ENCODE measurements around the gene LDLRAD2.
"Not testable (repeated sequence)": the region's sequence is repeated elsewhere in the genome, so short reads cannot be mapped to it uniquely, and the experiment has no call there.

The LDLRAD2 gene

DNA sequence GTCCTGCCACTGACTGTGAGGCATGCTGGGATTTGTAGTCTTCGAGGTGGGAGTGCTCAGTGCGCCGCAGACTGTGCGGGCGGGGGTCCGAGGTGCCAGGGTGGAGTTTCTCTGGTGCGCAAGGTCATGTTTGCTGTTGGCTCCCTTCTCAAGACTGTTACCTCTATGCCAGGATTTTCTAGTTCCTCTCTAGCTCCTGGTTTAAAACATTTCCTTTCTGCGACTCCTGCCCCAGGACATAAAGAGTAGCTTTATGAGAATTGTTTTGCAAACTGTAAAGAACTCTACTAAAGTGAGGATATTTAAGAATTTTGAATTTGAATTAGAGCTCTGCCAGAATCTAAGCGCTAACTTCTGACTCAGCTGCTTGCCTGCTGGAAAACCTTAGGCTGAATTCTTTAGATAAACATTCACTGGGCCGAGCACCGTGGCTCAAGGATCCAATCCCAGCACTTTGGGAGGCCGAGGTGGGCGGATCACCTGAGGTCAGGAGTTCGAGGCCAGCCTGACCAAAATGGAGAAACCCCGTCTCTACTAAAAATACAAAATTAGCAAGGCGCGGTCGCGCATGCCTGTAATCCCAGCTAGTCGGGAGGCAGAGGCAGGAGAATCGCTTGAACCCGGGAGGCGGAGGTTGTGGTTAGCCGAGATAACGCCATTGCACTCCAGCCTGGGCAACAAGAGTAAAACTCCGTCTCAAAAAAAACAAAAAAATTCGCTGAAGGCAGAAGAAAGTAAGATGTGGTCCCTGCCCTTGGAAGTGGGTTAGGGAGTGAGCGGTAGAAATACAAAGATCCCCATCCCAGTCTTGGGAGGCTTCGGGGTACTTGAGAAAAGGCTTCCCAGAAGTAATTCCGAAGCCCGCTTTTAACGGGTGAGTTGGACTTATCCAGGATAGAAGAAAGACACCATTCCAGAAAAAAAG is 28.1 kb upstream of the LDLRAD2 start:
- no peak for DNase-seq

DNA sequence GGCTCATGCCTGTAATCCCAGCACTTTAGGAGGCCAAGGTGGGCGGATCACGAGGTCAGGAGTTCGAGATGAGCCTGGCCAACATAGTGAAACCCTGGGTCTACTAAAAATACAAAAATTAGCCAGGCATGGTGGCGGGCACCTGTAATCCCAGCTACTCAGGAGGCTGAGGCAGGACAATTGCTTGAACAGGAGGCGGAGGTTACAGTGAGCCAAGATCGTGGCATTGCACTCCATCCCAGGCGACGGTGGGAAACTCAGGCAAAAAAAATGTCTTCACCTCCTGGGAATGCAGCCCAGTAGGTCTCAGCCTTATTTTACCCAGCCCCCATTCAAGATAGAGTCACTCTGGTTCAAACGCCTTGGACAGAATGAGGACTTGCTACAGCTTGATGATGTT is 26.3 kb upstream of the LDLRAD2 start:
- DNase-seq = not testable (repeated sequence)

DNA sequence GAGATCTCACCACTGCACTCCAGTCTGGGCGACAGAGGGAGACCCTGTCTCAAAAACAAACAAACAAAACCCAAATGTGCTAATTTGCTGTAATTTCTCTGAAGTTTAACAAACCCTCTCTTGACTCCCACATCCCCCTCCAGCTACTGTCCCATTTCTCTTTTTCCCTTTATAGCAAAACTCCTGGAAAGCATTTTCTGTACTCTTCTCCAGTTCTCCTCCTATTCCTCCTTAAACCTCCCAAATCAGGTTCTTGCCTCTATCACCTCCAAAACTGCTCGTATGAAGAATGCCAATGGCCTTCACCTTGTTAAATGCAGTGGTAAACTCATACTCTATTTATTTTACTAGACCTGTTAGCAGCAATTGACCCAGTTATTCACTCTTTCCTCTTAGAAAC is 25.4 kb upstream of the LDLRAD2 start:
- no peak for DNase-seq

DNA sequence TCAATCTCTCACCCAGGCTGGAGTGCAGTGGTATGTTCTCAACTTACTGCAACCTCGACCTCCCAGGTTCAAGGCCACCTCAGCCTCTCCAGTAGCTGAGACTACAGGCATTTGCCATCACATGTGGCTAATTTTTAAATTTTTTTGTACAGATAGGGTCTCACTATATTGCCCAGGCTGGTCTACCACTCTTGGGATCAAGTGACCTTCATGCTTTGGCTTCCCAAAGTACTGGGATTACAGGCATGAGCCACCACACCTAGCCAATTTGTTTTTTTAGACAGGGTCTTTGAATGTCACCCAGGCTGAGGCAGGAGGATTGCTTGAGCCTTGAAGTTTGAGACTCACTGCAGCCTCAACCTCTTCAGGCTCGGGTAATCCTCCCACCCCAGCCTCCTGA is 19.0 kb upstream of the LDLRAD2 start:
- DNase-seq = no peak

DNA sequence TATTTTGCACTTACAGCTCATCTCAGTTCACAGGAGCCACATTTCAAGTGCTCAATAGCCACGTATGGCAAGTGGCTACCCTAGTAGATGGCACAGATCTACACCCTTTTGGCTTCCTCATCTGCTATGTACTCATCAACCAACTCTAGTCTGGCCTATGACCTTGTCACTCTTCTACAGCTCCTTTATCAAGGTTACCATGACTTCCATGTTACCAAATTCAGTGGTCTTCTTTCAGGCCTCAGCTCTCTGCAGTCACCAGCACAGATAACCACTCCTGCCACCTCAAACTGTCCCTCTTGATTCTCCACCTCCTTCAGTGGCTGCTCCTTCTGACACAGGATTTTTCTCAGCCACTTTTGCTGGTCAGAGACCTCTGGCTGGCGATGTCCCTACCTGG is 17.4 kb upstream of the LDLRAD2 start:
- DNase-seq = no peak

DNA sequence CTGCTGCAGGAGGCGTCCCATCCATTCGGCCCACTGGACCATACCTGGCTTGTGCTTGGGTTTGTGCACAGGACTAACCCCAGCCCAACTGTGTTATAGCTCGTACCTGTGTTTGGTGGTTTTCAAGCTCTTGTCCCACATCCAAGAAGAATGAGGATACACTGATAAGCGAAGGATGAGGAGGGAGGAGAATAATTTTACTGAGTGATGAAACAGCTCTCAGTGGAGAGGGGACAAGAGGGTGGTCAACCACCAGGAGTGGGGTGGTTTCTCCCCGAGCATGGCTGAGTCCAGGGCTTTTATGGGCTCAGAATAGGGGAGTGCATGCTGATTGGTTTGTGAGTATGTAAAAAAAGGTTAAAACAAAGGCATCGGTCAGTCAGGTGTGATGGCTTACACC is 17.0 kb upstream of the LDLRAD2 start:
- no peak for DNase-seq

DNA sequence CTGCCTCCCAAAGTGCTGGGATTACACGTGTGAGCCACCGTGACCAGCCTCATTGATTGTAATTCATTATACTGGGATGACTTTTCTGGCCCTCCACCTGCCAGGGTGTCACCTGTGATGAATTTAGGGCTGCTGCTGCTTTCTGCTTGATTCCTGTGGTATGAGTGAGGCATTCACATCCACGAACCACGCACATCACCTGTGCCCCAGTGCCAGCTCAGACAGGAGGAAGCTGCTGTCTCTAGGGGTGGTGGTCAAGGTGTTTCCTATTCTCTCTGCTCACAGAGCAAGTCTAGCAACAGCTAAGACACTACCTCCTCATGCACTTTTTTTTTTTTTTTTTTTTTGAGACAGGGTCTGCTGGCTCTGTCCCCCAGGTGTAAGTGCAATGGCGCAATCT is 12.3 kb upstream of the LDLRAD2 start:
- no peak for DNase-seq

DNA sequence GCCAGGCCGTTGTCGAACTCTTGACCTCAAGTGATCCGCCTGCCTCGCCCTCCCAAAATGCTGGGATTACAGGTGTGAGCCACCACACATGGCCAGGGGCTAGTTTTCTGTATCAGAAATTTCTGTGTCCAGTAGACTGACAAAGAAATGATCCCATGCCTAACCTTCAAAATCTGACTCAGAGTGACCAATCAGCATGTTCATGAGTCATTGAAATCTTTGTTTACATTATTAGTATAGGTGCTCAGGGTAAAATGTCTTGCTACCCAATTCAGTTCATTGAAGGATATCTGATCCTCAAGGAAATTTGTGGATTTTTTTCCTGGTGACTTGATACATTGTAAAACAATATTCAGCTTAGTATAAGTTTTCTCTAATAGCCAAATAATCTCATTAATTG is 11.0 kb upstream of the LDLRAD2 start:
- DNase-seq = no peak

DNA sequence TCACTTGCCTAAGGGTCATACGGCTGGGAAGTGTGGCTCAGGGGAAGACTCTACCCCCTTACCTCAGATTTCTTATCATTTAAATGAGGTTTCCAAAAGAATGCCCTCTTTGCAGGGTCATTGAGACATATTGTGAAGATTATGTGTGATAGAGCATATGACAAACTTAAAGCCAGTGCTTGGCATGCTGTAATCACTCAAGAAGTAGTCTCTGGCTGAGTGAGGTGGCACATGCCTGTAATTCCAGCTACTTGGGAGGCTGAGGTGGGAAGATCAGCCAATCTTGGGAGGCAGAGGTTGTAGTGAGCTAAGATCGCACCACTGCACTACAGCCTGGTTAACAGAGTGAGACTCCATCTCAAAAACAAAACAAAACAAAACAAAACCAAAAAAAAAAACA is 7.5 kb upstream of the LDLRAD2 start:
- DNase-seq = no peak

DNA sequence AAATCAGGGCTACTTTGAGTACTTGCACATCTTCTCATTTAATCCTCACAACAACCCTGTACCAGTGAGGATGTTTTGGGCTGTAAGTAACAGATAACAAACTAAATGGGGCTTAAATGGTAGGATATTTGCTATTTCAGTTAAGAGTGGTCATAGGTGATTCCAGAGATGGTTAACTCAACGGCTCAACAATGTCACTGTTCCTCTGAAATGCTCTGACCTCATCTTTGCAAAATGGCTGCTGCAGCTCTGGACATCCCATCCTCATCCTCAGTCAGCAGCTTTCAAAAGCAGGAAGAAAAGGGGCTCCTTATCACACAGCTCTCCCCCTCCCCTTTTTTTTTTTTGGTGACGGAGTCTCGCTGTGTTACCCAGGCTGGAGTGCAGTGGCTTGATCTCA is 1.5 kb downstream of the LDLRAD2 start:
- no peak for DNase-seq

DNA sequence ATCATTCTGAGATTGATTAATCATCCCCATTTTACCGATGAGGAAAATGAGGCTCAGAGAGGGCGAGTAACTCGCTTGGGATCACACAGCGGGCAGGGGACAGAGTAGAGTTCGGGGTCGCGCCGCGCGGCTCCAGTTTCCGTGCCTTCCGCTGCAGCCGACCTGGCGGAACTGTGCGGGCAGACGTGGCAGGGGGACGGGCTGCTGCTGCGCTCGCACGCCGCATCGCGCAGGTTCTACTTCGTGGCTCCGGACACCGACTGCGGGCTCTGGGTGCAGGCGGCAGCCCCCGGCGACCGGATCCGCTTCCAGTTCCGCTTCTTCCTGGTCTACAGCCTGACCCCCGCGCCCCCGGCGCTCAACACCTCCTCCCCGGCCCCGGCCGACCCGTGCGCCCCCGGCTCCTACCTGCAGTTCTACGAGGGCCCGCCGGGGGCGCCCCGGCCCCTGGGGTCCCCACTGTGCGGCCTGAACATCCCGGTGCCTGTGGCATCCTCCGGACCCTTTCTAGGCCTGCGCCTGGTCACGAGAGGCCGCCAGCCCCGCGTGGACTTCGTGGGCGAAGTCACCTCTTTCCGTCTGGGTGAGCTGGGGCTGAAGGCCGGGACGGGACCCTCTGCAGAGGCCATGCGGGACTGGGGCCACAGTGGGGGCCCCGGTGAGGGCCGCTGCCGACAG is 2.3 kb downstream of the LDLRAD2 start:
- no peak for DNase-seq

DNA sequence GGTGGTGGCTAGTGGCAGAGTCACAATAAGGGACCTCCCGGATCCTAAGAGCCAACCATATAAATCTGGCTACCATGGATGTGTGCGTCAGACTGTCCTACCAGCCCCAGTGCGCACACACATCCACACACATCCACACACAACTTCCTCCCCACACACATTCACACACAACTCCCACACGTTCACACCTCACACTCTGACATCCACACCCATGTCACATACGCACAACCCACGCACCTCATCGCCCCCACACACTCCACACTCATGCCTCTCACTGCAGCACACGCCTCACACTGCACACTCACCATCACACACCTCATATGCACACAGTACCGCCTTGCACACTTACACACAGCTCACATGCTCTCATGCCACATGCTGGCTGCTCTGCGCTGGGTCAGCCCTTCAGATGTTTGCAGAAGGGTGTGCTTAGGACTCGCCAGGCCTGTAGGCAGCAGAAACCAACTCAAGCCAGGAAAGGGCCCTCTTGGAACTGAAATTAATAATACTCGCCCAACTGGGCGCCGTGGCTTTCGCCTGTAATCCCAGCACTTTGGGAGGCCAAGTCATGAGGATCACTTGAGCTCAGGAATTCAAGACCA is 3.0 kb downstream of the LDLRAD2 start:
- no peak for DNase-seq

DNA sequence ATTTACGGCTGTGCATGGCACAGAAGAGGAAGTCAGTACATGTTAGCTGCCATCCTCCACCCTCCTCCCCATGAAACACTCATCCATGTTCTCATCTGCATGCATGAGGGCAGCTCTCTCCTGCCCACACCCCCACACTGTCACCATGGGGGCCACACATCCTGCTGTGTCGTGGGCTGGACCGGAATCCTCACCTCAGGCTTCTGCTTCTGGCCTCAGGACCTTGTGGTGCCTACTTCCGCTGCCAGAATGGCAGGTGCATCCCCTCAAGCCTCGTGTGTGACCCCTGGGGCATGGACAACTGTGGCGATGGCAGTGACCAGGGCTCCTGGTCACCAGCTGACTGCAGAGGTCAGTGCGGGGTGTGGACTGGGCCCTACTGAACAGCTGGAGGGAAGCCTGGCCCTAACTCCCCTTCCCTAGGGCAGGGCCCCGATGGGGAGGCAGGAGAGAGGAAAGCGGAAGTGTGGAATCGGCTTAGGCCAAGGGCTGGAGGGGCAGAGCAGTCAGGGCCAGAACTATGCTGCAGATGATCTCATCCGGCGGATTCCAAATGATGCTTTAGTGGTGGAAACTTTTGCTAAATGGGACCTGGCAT is 3.8 kb downstream of the LDLRAD2 start:
- DNase-seq = no peak

DNA sequence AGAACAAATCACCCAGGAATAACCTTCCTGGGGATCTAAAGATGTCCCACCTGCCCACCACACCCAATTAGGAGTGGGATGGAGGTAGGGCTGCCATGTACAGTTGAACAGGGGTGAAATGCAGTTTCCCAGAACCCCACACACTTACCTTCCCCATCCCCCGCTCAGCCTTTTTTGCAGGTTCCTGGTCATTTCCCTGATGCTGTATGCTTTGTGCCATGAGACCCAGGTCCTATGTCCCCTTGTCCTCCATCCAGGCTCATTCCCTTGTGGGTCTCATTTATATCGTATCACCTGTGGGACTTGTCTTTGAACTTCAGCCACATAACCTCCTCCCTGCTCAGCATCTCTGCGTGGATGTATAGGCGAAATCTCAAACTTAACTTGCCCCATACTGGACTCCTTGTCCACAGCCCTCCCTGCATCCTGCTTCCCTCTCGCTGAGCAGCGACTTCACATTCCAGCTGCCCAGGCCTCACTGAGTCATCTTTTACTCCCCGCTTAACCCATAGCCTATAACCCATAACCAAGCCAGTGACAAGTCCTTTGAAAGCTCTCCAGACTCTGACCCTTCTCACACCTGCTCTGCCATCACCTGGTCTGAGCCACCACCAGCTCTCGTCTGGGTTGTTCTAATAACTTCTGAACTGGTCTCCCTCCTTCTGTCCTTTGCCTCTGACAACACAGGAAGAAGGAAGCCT is 4.7 kb downstream of the LDLRAD2 start:
- DNase-seq = peak; percentile 32

DNA sequence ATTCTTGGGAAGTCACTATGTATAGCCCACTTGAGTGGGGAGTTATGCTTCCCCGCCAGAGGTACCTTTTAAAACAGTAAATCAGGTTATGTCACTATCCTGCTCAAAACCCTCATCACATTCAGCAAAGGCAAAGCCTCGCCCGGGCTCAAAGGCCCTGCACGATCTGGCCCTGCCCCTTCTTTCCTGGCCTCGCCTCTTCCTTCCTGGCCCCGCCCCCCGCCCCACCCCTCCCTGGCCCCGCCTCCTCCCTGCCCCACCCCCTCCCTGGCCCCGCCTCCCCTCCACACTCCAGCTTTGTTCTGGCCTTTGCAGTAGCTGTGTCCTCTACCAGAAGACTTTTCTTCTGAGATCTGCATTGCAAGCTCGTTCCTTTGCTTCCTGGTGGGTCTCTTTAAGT is 6.6 kb downstream of the LDLRAD2 start:
- DNase-seq = no peak

DNA sequence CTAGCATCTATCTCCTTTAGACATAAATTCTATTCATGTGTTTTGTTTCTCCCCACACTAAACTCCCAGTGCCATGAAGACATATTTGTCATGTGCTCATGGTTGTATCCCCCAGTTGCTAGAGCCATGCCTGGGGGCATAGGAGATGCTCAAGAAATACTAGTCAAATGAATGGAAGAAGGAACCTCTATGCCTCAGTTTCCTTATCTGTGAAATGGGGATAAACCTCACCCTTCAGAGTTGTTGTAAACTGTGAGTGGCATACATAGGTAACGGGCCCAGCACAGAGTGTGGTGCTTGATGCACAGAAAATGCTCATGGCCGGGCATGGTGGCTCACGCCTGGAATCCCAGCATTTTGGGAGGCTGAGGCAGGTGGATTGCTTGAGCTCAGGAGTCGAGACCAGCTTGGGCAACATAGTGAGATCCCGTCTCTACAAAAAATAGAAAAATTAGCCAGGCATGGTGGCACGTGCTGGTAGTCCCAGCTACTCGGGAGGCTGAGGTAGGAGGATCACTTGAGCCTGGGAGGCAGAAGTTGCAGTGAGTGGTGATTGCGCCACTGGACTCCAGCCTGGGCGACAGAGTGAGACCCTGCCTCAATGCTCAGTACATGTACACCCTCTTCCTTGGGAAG is 8.7 kb downstream of the LDLRAD2 start:
- DNase-seq = no peak

DNA sequence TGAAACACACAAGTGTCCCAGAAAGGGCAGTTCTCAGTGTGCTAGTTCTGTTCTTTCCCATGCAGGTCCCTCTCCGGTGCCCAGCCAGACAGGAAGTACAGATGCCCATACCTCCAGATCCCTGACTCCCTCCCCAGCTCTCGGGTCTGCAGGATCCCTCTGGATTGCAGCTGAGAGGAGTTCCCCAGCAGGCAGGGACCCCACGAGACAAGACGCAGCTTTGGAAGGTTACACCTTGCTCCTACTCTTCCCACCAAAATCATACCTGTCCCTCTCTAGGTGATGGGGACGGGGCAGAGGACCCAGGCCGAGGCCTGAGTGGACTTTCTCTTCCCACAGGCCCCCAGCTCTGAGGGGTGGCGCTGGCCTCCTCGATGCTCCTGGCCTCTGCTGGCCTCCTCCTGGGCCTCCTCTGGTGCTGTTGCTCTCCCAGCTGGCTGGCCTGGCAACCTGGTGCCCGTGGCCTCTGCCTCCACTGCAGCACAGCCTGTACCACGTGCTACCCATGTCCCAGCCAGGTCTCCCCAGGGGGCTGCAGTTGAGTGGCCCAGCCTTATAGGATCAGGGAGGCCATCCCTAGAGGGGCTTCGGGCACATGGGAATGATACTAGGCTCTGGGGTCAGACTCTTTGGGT is 9.4 kb downstream of the LDLRAD2 start:
- no peak for DNase-seq

DNA sequence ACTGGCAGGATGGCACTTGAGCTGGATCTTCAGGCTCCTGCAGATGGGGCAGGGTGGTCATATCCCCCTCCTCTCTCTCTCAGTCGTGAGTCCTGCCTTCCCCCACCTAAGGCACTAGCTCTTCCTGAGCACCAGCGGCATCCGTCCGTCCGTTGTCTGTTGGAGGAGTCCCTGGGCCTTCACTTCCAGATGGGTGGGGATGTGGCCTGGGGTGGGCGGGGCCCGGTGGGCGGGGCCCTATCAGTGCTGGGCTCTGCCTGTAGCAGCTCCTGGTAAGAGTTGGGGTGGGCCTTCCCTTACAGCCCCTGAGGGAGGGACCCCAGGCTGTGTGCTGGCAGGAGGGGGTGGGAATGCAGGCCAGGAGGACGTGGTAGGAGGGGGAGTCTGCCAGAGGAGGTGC is 10.3 kb downstream of the LDLRAD2 start:
- DNase-seq = no peak

DNA sequence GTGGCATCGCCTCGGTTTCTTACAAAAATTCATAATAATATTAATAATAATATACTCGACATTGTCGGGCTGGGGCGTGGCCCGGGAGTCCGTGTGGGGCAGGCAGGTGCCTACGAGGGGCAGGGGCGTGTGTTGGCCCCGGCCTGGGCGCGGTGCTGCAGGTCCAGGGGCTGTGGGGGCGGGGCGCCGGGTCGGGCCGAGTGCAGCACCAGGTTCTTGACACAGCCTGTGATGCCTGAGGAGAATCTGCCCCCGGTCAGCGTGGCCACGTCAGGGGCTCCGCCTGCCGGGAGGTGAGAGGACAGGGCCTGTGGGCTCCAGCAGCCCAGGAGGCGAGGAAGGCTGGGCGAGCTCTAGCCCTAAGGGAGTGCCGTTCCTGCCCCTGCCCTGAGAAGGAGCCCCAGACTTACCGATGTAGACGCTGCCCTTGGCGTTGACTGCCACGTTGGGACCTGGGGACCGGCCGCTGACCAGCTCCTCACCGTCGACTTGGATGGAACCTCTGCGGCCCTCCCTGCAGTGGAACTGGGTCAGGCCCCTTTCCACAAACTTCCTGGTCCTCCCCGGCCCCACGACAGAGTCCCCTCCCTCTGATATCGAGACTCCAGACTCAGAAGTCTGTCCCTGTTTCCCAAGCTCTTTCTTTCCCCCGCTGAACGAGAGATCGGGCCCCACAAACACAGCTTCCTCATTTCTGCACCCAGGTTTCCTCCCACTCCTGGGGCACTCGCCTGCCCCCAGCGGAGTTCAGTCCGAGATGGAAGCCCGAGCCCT is 11.3 kb downstream of the LDLRAD2 start:
- no peak for DNase-seq

DNA sequence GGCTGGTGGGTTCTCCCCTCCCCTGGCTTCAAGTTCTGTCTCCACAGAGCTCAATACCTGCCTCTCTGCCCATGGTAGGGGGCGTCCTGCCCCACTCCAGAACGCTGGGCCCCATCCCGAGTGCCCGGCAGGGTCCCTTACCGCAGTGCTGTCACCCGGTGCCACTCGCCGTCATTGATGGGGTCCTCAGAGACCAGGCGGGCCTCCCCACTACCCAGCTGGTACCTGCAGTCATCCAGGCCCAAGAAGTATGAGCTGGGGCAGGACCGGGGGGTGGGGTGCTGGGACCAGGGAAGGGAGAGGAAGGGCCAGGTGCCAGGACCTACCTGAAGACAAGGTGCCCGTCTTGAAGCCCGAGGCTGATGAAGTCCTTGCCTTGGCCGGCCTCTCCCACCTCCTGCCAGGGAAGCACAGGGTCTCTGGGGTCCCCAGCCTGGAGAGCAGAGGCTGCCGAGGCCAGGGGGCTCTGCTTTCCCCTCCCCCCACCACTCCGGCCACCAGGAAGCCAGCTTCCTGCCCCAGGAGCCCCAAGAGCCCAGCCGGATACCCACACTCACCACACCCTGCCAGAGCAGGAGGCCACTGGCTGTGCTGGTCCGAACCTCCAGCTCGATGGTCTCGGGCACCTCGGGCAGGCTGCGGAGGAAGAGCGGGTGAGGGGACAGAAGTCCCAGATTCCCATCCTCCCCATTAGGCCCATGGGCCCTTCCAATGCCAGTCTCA is 12.1 kb downstream of the LDLRAD2 start:
- DNase-seq = no peak
